Medulla oblongata (tissue), 1 donor: ENCODE data around the gene SMTNL2.
"Not testable (repeated sequence)": the region's sequence is repeated elsewhere in the genome, so short reads cannot be mapped to it uniquely, and the experiment has no call there.

ENCODE experiments used
- DNase-seq: peaks from one replicate; pipeline ENCODE4 v3.0.0-alpha.2; 2015; ENCODE audit errors: extremely low spot score

SMTNL2 gene

GRCh38 chr17:4602041-4602440 is 17.7 kb downstream of the SMTNL2 start:
- no peak for DNase-seq

GRCh38 chr17:4604111-4604644 is 19.8 kb downstream of the SMTNL2 start:
- DNase-seq: no peak

- DNase-seq: not testable (repeated sequence)
Observed at GRCh38 chr17:4604736-4605135, 20.4 kb downstream of the SMTNL2 start.

- peak; percentile 61 for DNase-seq
Observed at GRCh38 chr17:4605826-4606225, 21.5 kb downstream of the SMTNL2 start.

GRCh38 chr17:4607261-4607741 is 23.0 kb downstream of the SMTNL2 start:
- DNase-seq: no peak

- peak; percentile 90 for DNase-seq
Observed at GRCh38 chr17:4607773-4608187, 23.5 kb downstream of the SMTNL2 start.

- DNase-seq: no peak
Observed at GRCh38 chr17:4609761-4610160, 25.4 kb downstream of the SMTNL2 start.

DNA sequence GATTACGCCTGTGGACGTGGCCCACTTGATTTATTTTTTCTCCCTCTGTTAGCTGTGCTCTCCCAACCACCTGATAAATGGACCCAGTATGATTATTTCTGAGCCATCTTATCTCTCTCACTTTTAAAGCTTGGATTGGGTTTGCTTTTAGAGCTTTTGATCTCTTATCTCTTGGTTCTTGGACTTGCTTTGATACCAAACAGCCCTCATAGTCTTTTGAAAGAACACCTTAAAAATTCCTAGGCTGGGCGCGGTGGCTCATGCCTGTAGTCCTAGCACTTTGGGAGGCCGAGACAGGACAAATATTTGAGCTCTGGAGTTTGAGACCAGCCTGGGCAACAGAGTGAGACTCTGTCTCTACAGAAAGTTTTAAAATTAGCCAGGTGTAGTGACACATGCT is 25.8 kb downstream of the SMTNL2 start:
- DNase-seq: no peak

DNA sequence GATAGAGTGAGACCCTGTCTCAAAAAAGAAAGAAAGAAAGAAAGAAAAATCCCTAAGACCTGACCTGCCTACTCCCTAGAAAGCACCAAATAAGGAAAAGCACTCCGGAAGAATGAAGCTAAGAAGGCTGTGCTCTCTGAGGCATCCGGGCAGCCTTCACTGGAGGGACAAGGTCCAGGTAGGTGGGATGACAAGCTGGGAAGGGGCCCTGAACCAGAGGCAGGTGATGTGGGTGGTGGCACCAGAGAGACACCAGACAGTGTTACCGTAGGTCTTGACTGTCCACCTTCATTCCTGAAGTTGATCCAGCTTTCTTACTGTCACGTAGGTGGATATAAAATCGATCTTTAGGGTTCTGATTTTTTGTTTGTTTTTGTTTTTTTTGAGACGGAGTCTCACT is 26.3 kb downstream of the SMTNL2 start:
- no peak for DNase-seq

DNA sequence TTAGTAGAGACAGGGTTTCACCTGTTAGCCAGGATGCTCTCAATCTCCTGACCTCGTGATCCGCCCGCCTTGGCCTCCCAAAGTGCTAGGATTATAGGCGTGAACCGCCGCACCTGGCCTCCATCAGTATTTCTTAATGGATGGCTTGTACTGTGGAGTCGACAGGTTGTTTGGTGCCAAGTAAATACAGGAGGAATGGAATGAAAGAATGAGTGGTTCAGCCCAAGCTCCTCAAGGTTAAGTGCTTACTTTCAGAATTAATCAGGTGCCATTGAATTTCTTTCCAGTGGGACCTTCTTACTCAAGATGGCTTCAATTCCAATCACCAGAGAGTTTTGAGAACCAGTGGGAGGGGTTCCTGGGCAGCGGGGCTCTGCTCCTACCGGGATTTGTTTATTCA is 32.1 kb downstream of the SMTNL2 start:
- no peak for DNase-seq

DNA sequence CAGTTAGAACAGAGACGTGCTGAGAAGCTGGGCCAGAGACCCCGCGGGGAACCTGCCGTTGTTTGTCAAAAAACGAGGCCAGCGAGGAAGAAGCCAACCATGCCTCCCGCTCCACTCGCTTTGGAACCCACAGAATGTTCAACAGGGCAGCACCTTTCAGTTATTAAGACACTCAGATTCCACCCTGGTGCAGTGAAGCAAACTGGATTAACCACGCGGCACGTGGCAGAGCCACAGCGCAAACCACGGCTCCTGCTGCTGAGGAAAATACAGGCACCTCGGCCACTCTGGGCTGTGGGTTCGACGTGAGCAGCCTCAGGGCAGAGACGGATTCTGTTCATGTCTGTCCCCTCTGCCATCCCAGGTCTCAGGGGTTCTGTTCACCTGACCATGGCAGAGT is 32.8 kb downstream of the SMTNL2 start:
- DNase-seq: no peak

DNA sequence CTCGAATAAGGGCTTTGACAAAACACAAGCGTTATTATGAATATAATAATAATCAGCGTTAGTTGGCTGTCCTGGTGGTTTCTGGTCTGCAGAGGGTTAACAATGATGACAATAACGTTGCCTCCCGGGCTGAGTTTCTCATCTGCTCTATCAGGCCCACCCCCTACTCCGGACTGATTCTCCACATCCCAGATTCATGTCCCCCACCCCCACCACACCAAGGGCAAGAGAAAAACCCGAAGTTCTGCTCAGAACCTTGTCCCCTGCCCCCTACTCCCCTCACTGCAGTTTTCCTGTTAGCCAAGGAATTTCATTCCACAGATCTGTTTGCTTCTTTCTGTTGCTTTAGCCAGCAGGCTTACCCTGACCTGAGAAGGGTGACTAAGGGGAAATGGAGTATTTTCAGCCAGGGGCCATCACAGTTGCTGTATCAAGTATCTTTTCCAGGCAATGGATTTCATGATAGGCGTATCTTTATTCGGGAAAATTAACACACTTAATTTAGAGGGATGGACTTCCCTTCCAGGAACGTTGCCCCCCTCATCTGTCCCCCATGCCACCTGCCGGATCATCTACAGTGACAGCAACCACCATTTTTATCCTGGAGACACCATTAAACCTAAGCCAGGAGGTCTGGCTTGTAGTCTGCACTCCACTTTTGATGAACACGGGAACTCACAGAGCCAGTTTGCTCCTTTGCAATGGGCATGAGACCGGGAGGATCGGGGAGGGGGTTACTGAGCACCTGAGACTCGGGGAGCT is 33.4 kb downstream of the SMTNL2 start:
- DNase-seq: no peak

GRCh38 chr17:4620531-4621101 is 36.3 kb downstream of the SMTNL2 start:
- no peak for DNase-seq

GRCh38 chr17:4622375-4622774 is 38.0 kb downstream of the SMTNL2 start:
- no peak for DNase-seq

GRCh38 chr17:4623249-4623648 is 38.9 kb downstream of the SMTNL2 start:
- DNase-seq: no peak

- DNase-seq: not testable (repeated sequence)
Observed at GRCh38 chr17:4624451-4624911, 40.2 kb downstream of the SMTNL2 start.

GRCh38 chr17:4625181-4625617 is 40.9 kb downstream of the SMTNL2 start:
- DNase-seq: no peak

GRCh38 chr17:4626734-4627256 is 42.5 kb downstream of the SMTNL2 start:
- DNase-seq: no peak

DNA sequence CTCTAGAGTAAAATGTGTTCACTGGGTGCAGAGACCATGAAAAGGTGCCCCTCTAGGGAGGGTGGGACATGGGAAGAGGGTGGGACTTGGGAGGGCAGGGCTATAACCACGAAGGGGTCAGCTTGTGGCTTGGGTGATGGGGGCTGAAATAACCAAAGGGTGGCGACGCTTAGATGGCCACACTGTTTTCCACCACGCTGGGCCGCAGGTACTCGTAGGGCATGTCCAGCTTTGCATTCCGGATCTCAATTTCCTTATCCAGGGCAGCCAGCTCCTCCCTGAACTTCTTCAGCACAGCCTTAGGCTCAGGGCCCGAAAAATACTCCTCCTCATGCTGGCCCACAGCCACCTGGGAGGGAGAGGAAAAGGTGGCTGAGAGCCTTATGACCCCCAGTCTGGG is 47.1 kb downstream of the SMTNL2 start:
- no peak for DNase-seq

- no peak for DNase-seq
Observed at GRCh38 chr17:4631836-4632580, 47.7 kb downstream of the SMTNL2 start.

DNA sequence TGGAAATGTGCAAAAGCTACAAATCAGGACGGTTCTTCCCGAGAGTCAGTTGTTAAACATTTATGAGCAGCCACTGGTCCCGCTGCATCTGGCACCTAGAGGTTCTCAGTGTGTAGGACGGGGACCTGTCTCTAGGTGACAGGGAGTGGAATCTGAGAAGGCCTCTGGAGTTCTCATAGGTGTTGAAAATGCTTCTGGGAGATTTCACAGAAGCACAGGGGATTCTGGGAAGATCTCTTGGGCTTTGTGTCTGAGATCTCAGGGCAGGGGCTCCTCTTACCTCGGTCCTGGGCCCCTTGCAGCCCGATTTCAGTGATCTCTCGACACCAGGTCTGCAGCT is 48.2 kb downstream of the SMTNL2 start:
- no peak for DNase-seq

GRCh38 chr17:4633643-4634042 is 49.3 kb downstream of the SMTNL2 start:
- no peak for DNase-seq
